DMS153 (cell line): ENCODE data around the gene NR4A1.

Experiments
- DNase-seq: peaks from one replicate; lab custom pipeline; 2025; lab: John Stamatoyannopoulos, UW

NR4A1 gene

GRCh38 chr12:52079576-52080402 is 28.5 kb downstream of the NR4A1 start, which contains the start of gene SMIM41:
SMIM41 (plus strand) TSS chr12:52079704; CDS start chr12:52079780, 76 bp downstream.
- no peak for DNase-seq

DNA sequence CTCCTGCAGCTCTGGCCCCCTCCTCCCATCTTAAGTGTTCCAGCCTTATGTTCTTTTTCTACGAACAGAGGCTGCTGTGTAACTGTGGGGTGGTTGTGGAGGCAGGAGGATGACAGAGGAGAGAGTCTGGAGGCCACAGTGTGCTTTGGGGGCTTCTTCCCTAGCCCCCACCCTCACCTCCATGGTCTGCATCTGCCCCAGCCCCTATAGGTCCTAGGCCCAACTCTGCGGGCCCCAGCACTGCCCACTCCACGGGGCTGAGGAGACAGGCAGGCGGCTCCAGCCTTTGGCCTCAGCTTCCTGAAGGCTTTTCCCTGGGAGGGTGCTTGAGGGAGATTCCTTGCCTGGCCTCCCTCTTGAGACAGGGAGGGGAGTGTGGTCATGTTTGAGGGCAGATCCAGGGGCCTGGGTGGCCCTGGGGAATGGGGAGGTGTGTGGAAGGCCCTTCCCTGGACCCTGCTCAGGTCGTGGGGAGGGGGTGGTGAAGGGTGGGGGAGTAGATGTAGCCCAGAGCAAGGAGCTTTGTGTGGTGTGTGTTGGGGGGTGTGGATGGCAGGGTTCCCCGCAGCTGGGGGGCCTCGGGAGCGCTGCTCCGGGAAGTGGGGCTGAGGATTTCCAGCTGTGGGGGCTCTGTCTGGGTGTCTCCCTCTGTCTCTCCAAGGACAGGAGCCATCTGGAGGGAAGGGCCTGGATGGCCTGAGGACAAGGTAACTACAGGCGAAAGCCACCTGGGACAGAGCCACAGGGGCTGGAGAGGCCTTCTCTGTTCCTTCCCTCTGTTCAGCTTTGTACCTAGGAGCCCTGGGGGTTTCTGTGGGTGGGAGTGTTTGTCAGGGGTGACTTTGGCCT is 29.4 kb downstream of the NR4A1 start:
- no peak for DNase-seq

DNA sequence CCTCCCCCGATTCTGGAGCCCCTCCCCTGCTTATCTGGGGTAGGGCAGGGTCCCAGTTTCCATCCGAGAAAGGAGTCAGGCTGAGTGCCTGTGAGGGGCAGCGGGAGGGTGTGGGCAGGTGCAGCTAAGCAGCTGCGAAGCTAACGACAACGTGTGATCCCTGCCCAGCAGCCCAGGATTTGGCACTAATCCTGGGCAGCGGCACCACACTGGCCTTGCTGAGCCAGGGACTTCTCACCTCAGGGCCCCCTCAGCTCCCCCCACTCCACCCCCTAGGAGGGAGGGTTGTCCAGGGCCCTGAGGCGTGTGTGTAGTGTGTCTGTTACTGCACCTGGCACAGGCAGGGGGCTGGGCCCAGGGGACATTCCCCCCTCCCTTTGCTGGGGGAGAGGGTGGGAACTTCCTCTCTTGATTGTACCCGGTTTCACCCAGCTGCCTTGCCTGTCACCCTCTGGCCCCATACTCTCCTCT is 30.1 kb downstream of the NR4A1 start:
- no peak for DNase-seq

- no peak for DNase-seq
These were observed 30.9 kb downstream of the NR4A1 start for GRCh38 chr12:52082026-52082668.

DNA sequence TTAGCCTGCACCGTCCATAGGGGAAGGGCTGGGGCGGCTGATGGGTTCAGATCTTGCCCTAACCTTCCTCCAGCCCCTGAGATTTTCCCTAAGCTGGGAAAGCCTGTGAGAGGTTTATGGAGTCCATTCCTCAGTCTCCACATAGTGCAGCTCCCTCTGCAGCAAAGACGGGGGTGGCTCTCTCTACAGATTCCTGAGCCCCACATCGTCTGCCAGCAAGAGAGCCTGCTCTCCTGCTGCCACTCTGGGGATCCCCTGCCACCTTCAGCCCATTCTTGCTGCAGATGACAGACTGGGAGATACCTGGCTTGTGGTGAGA is 31.4 kb downstream of the NR4A1 start:
- DNase-seq = no peak

DNA sequence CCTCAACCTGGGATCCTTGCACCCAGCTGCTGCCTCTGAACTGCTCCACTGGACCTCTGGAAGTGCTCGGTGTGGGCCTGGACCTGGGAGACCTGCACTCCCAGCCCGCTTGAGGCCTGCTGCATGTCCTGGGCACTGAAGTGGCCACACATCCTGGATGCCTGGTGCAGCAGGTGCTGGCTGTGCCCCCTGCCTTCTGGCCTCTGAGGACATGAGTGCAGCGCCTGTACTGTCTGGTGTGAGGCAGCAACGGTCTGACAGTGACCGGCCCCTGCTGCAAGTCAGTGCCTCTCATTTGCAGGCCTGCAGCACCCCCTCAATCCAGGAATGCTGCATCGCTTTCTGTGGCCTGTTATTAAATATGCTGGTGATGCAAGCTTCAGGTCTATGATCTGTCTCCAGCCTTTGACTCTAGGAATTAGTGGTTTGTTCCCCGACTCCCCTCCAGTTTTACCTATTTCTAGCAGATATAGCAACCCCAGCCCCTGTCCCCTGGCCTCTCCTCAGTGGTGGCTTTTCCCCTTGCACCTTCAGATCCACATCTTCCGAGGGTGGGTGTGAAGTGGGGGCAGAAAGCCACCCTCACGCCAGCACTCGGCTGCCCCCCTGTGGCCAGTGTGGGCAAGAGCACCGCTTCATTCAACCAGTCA is 31.9 kb downstream of the NR4A1 start:
- DNase-seq = peak; percentile 20

DNA sequence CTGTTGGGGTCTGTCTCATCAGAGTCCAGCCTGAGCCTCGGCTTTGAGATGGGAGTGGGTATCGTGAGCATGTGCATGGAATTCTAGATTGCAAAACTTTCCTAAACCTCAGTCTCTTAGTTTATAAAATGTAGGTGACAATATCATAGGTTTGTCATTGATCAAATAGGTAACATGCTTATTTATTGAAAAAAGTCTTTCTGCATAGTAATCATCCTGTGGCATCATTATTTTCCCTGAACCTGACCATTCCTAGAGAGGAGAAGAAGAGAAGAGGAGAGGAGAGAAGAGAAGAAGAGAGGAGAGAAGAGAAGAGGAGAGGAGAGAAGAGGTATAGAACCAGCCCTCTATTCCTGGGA is 32.4 kb downstream of the NR4A1 start:
- DNase-seq = no peak

- DNase-seq = no peak
These were observed 33.4 kb downstream of the NR4A1 start for GRCh38 chr12:52084491-52085231.

DNA sequence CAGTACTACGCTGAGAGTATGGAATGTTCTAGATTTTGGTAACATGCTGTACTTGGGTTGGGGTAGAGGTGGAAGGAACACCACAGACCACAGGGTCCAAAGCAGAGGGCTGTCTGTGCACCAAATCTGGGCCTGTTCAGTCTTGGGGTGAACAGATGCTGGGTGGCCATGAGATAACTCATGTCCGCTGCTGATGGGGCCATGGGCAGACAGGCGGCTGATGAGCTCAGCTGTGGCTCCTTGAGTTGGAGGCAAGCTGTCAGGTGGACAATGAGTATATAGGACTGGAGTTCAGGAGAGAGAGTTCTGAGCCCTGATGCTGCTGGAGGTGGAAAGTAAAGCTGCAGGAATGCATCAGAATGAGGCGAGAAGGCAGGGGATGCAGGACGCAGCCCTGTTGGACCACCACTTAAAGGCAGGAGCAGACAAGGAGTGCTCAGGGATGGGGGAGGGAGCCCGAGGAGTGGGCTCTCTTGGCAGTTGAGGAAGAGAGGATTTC is 34.5 kb downstream of the NR4A1 start:
- no peak for DNase-seq

GRCh38 chr12:52086366-52086765 is 35.1 kb downstream of the NR4A1 start:
- no peak for DNase-seq

- DNase-seq = no peak
These were observed 35.9 kb downstream of the NR4A1 start for GRCh38 chr12:52086944-52087835.

GRCh38 chr12:52087961-52088820 is 36.9 kb downstream of the NR4A1 start:
- peak; percentile 15 for DNase-seq

DNA sequence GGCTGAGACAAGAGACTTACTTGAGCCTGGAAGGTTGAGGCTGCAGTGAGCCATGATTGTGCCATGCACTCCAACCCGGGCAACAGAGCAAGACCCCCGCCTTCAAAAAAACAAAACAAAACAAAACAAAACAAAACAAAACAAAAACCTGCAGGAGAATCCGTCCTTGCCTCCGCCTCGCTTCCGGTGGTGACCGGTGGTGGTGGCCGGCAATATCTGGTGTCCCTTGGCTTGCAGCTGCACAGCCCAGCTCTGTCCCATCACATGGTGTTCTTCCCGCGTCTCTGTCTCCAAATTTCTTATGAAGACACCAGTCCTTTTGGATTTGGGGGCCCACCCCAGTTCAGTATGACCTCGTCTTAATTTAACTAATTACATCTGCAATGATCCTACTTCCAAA is 38.2 kb downstream of the NR4A1 start:
- no peak for DNase-seq

DNA sequence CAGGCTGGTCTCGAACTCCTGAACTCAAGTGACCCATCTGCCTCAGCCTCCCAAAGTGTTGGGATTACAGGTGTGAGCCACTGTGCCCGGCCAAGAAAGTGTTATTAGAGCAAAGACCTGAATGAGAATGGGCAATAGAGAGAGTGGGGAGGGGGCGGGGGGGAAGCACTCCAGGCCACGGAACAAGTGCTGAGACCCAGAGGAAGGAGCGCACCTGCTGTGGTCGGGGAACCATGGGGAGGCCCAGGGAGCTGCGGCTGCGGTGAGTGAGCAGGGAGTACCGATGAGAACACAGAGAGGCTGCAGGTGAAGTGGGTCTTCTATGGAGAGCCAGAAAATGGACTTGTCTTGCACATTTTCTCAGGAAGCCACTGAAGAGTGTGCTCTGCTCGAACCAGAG is 39.0 kb downstream of the NR4A1 start:
- DNase-seq = no peak

- no peak for DNase-seq
These were observed 39.8 kb downstream of the NR4A1 start for GRCh38 chr12:52091061-52091460.

GRCh38 chr12:52091869-52092268 is 40.6 kb downstream of the NR4A1 start:
- DNase-seq = peak; percentile 33

- no peak for DNase-seq
These were observed 42.1 kb downstream of the NR4A1 start for GRCh38 chr12:52093346-52093745.

- DNase-seq = no peak
These were observed 45.2 kb downstream of the NR4A1 start for GRCh38 chr12:52096332-52097044.
